Duodenal mucosa (tissue), 2 donors: Measurements from ENCODE around the gene ZDHHC8.

Experiments used
- H3K27ac ChIP-seq: one replicate; pipeline ENCODE4 v1.7.0; 2013; ENCODE audit warnings: low read depth, low read length
- H3K27me3 ChIP-seq, 2 donors: one replicate each; pipeline ENCODE4 v1.7.0; 2013; ENCODE audit warnings: low read length in 2 of 2, control low read depth in 1 of 2; ENCODE audit not compliant: insufficient read depth in 2 of 2, control insufficient read depth in 1 of 2
- H3K36me3 ChIP-seq, 2 donors: one replicate each; pipeline ENCODE4 v1.7.0; 2013; ENCODE audit warnings: low read length in 2 of 2, control low read depth in 1 of 2; ENCODE audit not compliant: insufficient read depth in 2 of 2, control insufficient read depth in 1 of 2
- H3K4me1 ChIP-seq, 2 donors: one replicate each; pipeline ENCODE4 v1.7.0; 2013; ENCODE audit warnings: low read length in 2 of 2, control low read depth in 1 of 2; ENCODE audit not compliant: insufficient read depth in 2 of 2, control insufficient read depth in 1 of 2
- H3K4me3 ChIP-seq, 2 donors: one replicate each; pipeline ENCODE4 v1.7.0; 2013; ENCODE audit warnings: low read length in 2 of 2, low read depth in 1 of 2
- H3K9ac ChIP-seq, 2 donors: one replicate each; pipeline ENCODE4 v1.7.0; 2013; ENCODE audit warnings: low read length in 2 of 2, low read depth in 1 of 2
- H3K9me3 ChIP-seq, 2 donors: one replicate each; pipeline ENCODE4 v1.7.0; 2013; ENCODE audit warnings: low read length in 2 of 2, control low read depth in 1 of 2; ENCODE audit not compliant: control insufficient read depth in 1 of 2

Gene ZDHHC8

DNA sequence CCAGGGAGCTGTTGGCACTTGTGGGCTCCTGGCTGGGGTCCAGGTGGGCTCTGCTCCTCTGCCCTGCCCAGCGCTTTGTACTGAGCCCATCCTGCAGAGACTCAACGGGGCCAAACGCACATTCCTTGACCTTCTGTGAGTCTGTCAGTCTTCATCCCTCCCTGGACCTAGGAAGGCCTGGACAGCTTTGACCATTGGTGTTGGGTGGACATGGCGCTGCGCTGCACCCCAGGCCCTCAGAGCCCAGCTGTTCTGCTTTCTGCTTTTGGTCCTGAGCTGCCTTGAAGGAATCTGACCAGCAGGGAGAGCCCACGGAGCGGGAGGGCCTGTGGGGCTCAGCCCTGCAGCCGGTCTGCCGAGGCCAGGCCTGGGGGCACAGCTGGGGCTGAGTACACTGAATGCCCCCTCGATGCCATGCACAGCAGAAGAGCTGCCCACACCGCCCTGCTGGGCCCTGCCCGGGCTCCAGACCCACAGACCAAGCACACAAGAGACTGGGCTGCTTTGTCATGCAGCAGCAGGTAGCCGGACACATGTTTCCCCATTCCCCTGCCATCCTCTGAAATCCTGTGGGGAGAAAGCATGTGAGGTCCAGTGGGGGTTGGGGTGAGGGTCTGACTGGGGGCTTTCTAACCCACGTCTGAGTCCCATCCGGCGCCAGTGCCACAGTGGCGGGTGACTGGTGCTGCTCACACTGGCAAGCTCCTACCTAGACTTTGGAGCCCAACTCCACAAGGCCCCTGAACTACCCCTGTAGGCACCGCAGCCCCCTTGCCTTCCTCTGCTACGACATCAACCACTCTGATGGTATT, 43.4 kb downstream of the ZDHHC8 start:
- Histone ChIP-seq H3K9me3 (no peaks in the 10 kb centered on the region), H3K36me3 (no peaks in the 10 kb centered on the region), H3K4me1 (peaks cover 0 to 9% of the 10 kb centered on the region in 2 donors), H3K27ac (no peak overlapping the region), H3K9ac (no peak overlapping the region), H3K4me3 (no peak overlapping the region), H3K27me3 (no peaks in the 10 kb centered on the region)

DNA sequence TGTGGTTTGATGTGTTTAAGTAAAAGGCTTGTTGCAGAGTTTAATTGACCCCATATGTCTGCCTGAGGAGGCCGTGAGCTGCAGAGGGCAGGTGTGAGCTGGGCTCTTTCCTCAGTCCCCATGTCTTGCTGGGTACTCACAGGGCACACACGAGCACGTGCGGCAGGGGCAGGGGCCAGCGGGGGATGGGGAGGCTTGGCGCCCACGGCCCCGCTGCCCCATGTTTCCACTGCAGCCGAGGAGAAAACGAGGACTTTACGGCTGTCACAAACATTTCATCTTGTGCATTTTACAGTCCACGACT, 43.9 kb downstream of the ZDHHC8 start:
- Histone ChIP-seq H3K27ac (no peak overlapping the region), H3K9me3 (no peaks in the 10 kb centered on the region), H3K36me3 (no peaks in the 10 kb centered on the region), H3K4me1 (peaks cover 0 to 12% of the 10 kb centered on the region in 2 donors), H3K4me3 (no peak overlapping the region), H3K27me3 (no peaks in the 10 kb centered on the region), H3K9ac (no peak overlapping the region)

- Histone ChIP-seq H3K4me1 (peaks cover 9 to 15% of the 10 kb centered on the region in 2 donors), H3K27me3 (no peaks in the 10 kb centered on the region), H3K9me3 (no peaks in the 10 kb centered on the region), H3K27ac (no peak overlapping the region), H3K4me3 (no peak overlapping the region), H3K9ac (no peak overlapping the region), H3K36me3 (no peaks in the 10 kb centered on the region)
These were observed 44.9 kb downstream of the ZDHHC8 start for GRCh38 chr22:20176421-20177085.

DNA sequence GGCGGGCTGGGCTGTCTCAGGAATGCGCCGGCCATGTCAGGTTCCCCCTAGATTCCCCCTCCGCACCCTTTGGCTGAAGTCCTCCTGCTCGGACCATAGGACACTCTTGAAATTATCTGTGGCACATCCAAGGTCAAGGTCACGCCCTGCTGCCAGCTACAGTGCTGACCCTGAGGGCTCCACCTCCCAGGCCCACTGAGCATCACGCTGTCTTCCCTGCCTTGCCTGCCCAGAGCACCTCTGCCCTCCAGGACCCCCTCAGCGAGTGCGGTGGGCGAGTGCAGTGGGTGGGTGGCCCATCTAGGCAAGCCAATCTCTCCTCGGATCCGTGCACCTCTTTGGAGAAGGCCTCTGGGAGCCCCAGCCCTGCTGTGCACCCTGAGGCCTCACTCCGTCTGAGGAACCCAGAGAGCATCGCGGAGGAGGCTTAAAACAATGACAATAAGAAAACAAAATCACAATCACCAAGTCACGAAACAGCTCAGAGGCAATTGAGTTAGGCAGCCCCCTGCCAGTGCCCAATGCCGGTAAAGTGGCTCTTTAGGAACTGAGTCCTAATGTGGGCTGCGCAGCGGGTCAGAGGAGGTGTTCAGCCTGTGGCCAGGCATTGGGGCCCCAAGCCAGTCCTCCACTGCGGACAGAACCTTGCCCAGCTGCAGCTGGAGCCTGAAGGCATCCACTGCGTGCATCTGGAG, 45.8 kb downstream of the ZDHHC8 start:
- H3K9ac ChIP-seq, result no peak overlapping the region
- peaks cover 15 to 22% of the 10 kb centered on the region in 2 donors for H3K4me1 ChIP-seq
- no peaks in the 10 kb centered on the region for H3K9me3 ChIP-seq
- no peaks in the 10 kb centered on the region for H3K27me3 ChIP-seq
- no peaks in the 10 kb centered on the region for H3K36me3 ChIP-seq
- no peak overlapping the region for H3K27ac ChIP-seq
- H3K4me3 ChIP-seq, result no peak overlapping the region

- Histone ChIP-seq H3K9ac (no peak overlapping the region), H3K27me3 (no peaks in the 10 kb centered on the region), H3K36me3 (no peaks in the 10 kb centered on the region), H3K4me1 (peaks cover 15 to 24% of the 10 kb centered on the region in 2 donors), H3K9me3 (no peaks in the 10 kb centered on the region), H3K4me3 (no peak overlapping the region), H3K27ac (no peak overlapping the region)
These were observed 46.7 kb downstream of the ZDHHC8 start for GRCh38 chr22:20178075-20178914.

DNA sequence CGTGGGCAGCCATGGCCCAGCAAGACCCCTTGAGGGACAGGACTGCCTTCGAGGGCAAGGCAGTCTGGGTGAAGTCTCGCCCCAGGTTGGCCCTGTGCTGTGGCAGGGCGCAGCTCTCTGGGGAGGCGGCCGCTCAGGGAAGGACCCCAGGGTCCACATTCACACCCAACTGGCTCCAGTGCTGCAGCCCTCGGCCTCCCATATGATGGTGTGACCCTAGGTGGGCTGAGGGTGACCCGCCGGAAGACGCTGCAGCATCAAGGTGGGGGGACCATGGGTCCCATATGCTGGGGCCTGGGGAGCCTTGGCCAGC, 47.3 kb downstream of the ZDHHC8 start:
- Histone ChIP-seq H3K36me3 (no peaks in the 10 kb centered on the region), H3K9ac (no peak overlapping the region), H3K27me3 (no peaks in the 10 kb centered on the region), H3K4me3 (no peak overlapping the region), H3K27ac (no peak overlapping the region), H3K4me1 (peaks cover 15 to 24% of the 10 kb centered on the region in 2 donors), H3K9me3 (no peaks in the 10 kb centered on the region)

GRCh38 chr22:20179455-20180244, 48.0 kb downstream of the ZDHHC8 start:
- Histone ChIP-seq H3K4me3 (no peak overlapping the region), H3K9me3 (no peaks in the 10 kb centered on the region), H3K27me3 (no peaks in the 10 kb centered on the region), H3K36me3 (no peaks in the 10 kb centered on the region), H3K9ac (no peak overlapping the region), H3K4me1 (peaks cover 15 to 24% of the 10 kb centered on the region in 2 donors), H3K27ac (no peak overlapping the region)

DNA sequence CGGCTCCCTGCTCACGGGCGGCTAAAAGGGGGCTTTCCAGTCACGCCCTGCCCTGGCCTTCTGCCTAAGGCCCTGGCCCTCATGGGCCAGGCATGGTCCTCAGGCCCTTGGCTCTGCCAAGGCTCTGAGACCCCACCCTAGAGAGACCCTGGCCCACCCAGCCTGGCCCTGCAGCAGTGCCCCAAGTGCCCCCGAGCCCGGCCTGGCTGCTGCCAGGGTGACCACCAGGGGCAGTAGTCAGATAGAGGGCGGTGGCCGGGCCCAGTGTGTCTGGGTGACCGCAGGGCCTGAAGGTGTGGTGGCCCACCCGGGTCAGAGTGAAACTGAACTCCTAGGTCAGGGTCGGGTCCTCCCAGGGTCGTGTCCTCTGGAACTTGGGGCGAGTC, 48.6 kb downstream of the ZDHHC8 start:
- Histone ChIP-seq H3K9ac (no peak overlapping the region), H3K27me3 (no peaks in the 10 kb centered on the region), H3K9me3 (no peaks in the 10 kb centered on the region), H3K27ac (no peak overlapping the region), H3K4me3 (no peak overlapping the region), H3K4me1 (peaks cover 15 to 24% of the 10 kb centered on the region in 2 donors), H3K36me3 (no peaks in the 10 kb centered on the region)

GRCh38 chr22:20180640-20181039, 49.0 kb downstream of the ZDHHC8 start:
- H3K4me1 ChIP-seq, result peaks cover 15 to 24% of the 10 kb centered on the region in 2 donors
- no peak overlapping the region for H3K9ac ChIP-seq

More at GRCh38 chr22:20180640-20181039, 49.0 kb downstream of the ZDHHC8 start:
- Histone ChIP-seq H3K27me3 (no peaks in the 10 kb centered on the region), H3K9me3 (no peaks in the 10 kb centered on the region), H3K4me3 (no peak overlapping the region), H3K36me3 (no peaks in the 10 kb centered on the region), H3K27ac (no peak overlapping the region)
